K562 (cell line): ENCODE measurements around the gene LY6G6C. TPM values are rescaled to one million over a fixed set of nuclear protein-coding genes. Genes with fewer than 3 reads are reported as not detected.
A peak's percentile ranks its signal among the peaks of the same experiment; 100 is the strongest.

Experiments
- ATF7 ChIP-seq: fragments of 450-650 bp; IDR thresholded peaks from 2 replicates; pipeline ENCODE4 v1.7.1; 2014; ENCODE audit warnings: mild to moderate bottlenecking, moderate library complexity
- BCL6 ChIP-seq: fragments of 250-450 bp; sonication (Bioruptor Pico); IDR thresholded peaks from 2 replicates; pipeline ENCODE4 v1.4.0; 2020
- BMI1 ChIP-seq: fragments of 150-350 bp; IDR thresholded peaks from 2 replicates; pipeline ENCODE4 v1.6.1; 2014; ENCODE audit warnings: low read length
- CEBPZ ChIP-seq: fragments of 150-350 bp; IDR thresholded peaks from 2 replicates; pipeline ENCODE4 v1.6.1; 2014; ENCODE audit warnings: low read depth, mild to moderate bottlenecking, low read length, borderline replicate concordance
- FOXM1 ChIP-seq, 2 experiments: fragments of 450-650 bp in 1 of 2; sonication (generic) in 1 of 2; formaldehyde crosslinking in 1 of 2; IDR thresholded peaks; 2 replicates each; pipeline versions ENCODE4 v1.6.1 to v1.9.0; 2017 to 2022; ENCODE audit warnings: low read depth in 2 of 2, mild to moderate bottlenecking in 2 of 2, missing genetic modification reagents in 1 of 2, moderate library complexity in 1 of 2
- GTF2F1 ChIP-seq: IDR thresholded peaks from 2 replicates; pipeline ENCODE4 v1.6.1; 2011; ENCODE audit warnings: low read depth, low read length, improper control_type of control experiment
- KDM2B ChIP-seq: fragments of 250-450 bp; sonication (Bioruptor Pico); IDR thresholded peaks from 2 replicates; pipeline ENCODE4 v1.8.0; 2021; ENCODE audit warnings: mild to moderate bottlenecking, moderate library complexity
- NFIC ChIP-seq: fragments of 450-650 bp; IDR thresholded peaks from 2 replicates; pipeline ENCODE4 v1.6.1; 2017; ENCODE audit warnings: mild to moderate bottlenecking, inconsistent platforms
- NR3C1 ChIP-seq: sonication (generic); formaldehyde crosslinking; IDR thresholded peaks from 2 replicates; pipeline ENCODE4 v1.8.1; 2022; ENCODE audit warnings: missing genetic modification reagents
- POLR2G ChIP-seq: fragments of 200-400 bp; formaldehyde crosslinking; IDR thresholded peaks from 2 replicates; pipeline ENCODE4 v1.6.1; 2017; ENCODE audit warnings: low read depth, mild to moderate bottlenecking, antibody characterized with exemption, low read length, moderate library complexity
- RFX7 ChIP-seq: fragments of 250-450 bp; sonication (Bioruptor Pico); IDR thresholded peaks from 2 replicates; pipeline ENCODE4 v1.5.1; 2021; ENCODE audit warnings: mild to moderate bottlenecking
- TOE1 ChIP-seq, 2 experiments: fragments of 450-650 bp in 1 of 2; sonication (generic) in 1 of 2; formaldehyde crosslinking in 1 of 2; IDR thresholded peaks; 2 replicates each; pipeline versions ENCODE4 v1.7.1 to v1.8.0; 2016 to 2022; ENCODE audit warnings: borderline replicate concordance in 2 of 2, mild to moderate bottlenecking in 2 of 2, antibody characterized with exemption in 1 of 2, inconsistent platforms in 1 of 2, low read depth in 1 of 2, missing genetic modification reagents in 1 of 2, moderate library complexity in 1 of 2
- XRCC5 ChIP-seq: fragments of 200-400 bp; formaldehyde crosslinking; IDR thresholded peaks from 2 replicates; pipeline ENCODE4 v1.6.1; 2017; ENCODE audit warnings: low read depth, mild to moderate bottlenecking, low read length
- ZBTB49 ChIP-seq: sonication (generic); formaldehyde crosslinking; IDR thresholded peaks from 2 replicates; pipeline ENCODE4 v1.8.0; 2022; ENCODE audit warnings: missing genetic modification reagents, mild to moderate bottlenecking, borderline replicate concordance
- ZKSCAN1 ChIP-seq: fragments of 150-350 bp; IDR thresholded peaks from 2 replicates; pipeline ENCODE4 v1.6.1; 2016; ENCODE audit warnings: low read depth, low read length
- ZNF347 ChIP-seq: fragments of 450-650 bp; formaldehyde crosslinking; IDR thresholded peaks from 2 replicates; pipeline ENCODE4 v1.4.0; 2020; ENCODE audit warnings: low read depth, mild to moderate bottlenecking, moderate library complexity
- ZNF384 ChIP-seq: IDR thresholded peaks from 2 replicates; pipeline ENCODE4 v1.6.1; 2012; ENCODE audit warnings: low read depth, low read length, improper control_type of control experiment
- ZNF717 ChIP-seq: fragments of 250-450 bp; sonication (Bioruptor Pico); IDR thresholded peaks from 2 replicates; pipeline ENCODE4 v1.5.0; 2021
- polyA plus RNA-seq, 8 experiments: library from polyadenylated mRNA; depleted of rRNA in 4 of 8; stranded (reverse) in 5 of 8; unstranded in 3 of 8; fragments of >200 nt; fragmentation: Nextera tagmentation in 2 of 8; fragmentation: Illumina TruSeq in 1 of 8; extraction: Ambion mirVana in 2 of 8; extraction: Trizol in 1 of 8; gene quantifications; 2 replicates each; pipeline versions ENCODE4 v1.2.1 to v1.2.3, GENCODE V29; 2011 to 2014; ENCODE audit warnings: inconsistent platforms in 1 of 8, missing spikeins in 1 of 8
- total RNA-seq, 7 experiments: library from RNA; depleted of rRNA in 6 of 7; stranded (reverse); fragments of >200 nt in 6 of 7; fragmentation: Illumina TruSeq in 2 of 7; extraction: Trizol in 2 of 7; gene quantifications; 2 replicates each; pipeline versions ENCODE4 v1.2.1 to v1.2.3, GENCODE V29; 2011 to 2021; ENCODE audit warnings: low replicate concordance in 1 of 7
- TF ChIP-seq, protein P1 (sequence below): fragments of 450-650 bp; formaldehyde crosslinking; IDR thresholded peaks from 2 replicates; pipeline ENCODE4 v1.4.0; 2022; ENCODE audit warnings: missing genetic modification characterization
- TF ChIP-seq, protein P2 (sequence below): sonication (generic); formaldehyde crosslinking; IDR thresholded peaks from 2 replicates; pipeline ENCODE4 v1.9.0; 2022; ENCODE audit warnings: mild to moderate bottlenecking, missing genetic modification reagents

LY6G6C gene
- total and polyA plus RNA-seq, 9 of the 15 experiments (the other 6 are each of a cell fraction or from before 2014, with no cell fraction given), result 0.06 to 0.20 TPM; not detected in 7

DNA sequence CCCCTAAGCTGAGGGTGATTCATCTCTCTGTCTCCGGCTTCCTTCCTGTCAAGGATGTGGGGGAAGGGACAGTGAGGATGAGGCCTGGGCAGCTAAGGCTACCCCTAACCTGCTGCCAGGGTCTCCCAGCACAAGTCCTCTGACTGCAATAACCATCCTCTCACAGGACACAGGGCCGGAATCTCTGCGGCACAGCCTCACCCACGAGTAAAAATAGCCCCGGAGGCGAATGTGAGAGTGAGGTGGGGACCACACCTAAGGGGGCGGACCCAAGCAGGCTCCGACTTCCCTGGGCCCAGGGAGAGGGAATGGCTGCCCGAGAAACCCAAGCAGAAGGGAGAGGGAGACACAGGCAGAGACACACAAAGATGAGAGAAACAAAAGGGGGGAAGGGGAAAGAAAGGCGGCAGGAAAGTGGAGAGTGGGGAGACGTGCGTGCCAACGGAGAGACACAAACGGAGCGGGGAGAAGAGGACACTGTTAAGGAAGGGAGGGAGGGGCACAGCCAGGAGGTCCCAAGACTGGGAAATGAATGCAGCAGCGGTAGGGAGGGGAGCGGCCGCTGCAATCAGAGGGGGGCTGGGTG, 13.4 kb upstream of the LY6G6C start (continued):
- TF ChIP-seq CEBPZ (no peak), BCL6 (CRISPR knock-in tag) (no peak), ZNF347 (0 out of 2 replicates have a peak, but pooled peaks have one; percentile 6), FOXM1 (IDR thresholded peaks at IDR 0.05; ENCODE audit: low read depth) (no peak), FOXM1 (CRISPR knock-in tag; IDR thresholded peaks at IDR 0.05; ENCODE audit: low read depth) (no peak), GTF2F1 (no peak), POLR2G (peak; percentile 77), ZNF384 (no peak), RFX7 (no peak), BMI1 (no peak), ZBTB49 (CRISPR knock-in tag) (no peak), ATF7 (no peak), ZNF717 (CRISPR knock-in tag) (no peak), ZKSCAN1 (peak; percentile 70; the same call in 1 of the 2 replicates), NR3C1 (CRISPR knock-in tag) (no peak), XRCC5 (no peak), NFIC (no peak), TOE1 (IDR thresholded peaks at IDR 0.05; ENCODE audit: borderline replicate concordance) (no peak), TOE1 (CRISPR knock-in tag; IDR thresholded peaks at IDR 0.05; ENCODE audit: borderline replicate concordance, low read depth) (no peak; the same call in 1 of the 2 replicates), KDM2B (CRISPR knock-in tag) (no peak)
- TF ChIP-seq, protein P1, sequence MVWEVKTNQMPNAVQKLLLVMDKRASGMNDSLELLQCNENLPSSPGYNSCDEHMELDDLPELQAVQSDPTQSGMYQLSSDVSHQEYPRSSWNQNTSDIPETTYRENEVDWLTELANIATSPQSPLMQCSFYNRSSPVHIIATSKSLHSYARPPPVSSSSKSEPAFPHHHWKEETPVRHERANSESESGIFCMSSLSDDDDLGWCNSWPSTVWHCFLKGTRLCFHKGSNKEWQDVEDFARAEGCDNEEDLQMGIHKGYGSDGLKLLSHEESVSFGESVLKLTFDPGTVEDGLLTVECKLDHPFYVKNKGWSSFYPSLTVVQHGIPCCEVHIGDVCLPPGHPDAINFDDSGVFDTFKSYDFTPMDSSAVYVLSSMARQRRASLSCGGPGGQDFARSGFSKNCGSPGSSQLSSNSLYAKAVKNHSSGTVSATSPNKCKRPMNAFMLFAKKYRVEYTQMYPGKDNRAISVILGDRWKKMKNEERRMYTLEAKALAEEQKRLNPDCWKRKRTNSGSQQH (CRISPR knock-in tag), result peak; percentile 98
- TF ChIP-seq, protein P2, sequence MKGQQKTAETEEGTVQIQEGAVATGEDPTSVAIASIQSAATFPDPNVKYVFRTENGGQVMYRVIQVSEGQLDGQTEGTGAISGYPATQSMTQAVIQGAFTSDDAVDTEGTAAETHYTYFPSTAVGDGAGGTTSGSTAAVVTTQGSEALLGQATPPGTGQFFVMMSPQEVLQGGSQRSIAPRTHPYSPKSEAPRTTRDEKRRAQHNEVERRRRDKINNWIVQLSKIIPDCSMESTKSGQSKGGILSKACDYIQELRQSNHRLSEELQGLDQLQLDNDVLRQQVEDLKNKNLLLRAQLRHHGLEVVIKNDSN (CRISPR knock-in tag), result peak; percentile 44; the same call in 1 of the 2 replicates
